Measurements from ENCODE around the gene GPX6. TPM values are rescaled to one million over a fixed set of nuclear protein-coding genes. Genes with fewer than 3 reads are reported as not detected.

GPX6 gene
- total RNA-seq, 1 donor from 2014 or later, result not detected

DNA sequence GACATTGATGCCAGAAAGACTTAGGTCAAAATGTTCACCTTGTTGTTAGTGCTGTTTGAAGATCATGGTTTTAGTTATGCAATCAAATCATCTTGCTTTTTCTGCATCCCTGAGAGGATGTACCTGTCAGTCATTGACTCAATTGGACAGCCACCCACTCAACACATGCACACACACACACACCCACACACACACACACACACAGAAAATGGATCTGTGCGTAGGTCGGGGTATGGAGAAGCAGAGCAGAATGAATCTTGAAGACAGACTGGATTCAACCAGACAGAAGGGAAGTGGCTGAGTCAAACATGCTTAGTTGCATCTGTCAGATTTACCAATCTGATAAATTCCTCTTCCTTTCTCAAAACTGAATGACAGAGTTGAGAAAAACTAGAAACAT is 53.2 kb downstream of the GPX6 start:
- no peaks in the 10 kb centered on the region for H3K27me3 ChIP-seq (ENCODE audit: control insufficient read depth, insufficient read depth, low read length)
- H3K36me3 ChIP-seq (ENCODE audit: control insufficient read depth, insufficient read depth, low read length), result no peaks in the 10 kb centered on the region
- TF ChIP-seq, protein P1, sequence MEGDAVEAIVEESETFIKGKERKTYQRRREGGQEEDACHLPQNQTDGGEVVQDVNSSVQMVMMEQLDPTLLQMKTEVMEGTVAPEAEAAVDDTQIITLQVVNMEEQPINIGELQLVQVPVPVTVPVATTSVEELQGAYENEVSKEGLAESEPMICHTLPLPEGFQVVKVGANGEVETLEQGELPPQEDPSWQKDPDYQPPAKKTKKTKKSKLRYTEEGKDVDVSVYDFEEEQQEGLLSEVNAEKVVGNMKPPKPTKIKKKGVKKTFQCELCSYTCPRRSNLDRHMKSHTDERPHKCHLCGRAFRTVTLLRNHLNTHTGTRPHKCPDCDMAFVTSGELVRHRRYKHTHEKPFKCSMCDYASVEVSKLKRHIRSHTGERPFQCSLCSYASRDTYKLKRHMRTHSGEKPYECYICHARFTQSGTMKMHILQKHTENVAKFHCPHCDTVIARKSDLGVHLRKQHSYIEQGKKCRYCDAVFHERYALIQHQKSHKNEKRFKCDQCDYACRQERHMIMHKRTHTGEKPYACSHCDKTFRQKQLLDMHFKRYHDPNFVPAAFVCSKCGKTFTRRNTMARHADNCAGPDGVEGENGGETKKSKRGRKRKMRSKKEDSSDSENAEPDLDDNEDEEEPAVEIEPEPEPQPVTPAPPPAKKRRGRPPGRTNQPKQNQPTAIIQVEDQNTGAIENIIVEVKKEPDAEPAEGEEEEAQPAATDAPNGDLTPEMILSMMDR (IDR thresholded peaks at IDR 0.05; ENCODE audit: insufficient read depth, low read length, poor library complexity, severe bottlenecking), result no peak
- H3K4me3 ChIP-seq (ENCODE audit: low read depth, low read length), result no peak overlapping the region
- DNase-seq (ENCODE audit: low read depth), result no peak

DNA sequence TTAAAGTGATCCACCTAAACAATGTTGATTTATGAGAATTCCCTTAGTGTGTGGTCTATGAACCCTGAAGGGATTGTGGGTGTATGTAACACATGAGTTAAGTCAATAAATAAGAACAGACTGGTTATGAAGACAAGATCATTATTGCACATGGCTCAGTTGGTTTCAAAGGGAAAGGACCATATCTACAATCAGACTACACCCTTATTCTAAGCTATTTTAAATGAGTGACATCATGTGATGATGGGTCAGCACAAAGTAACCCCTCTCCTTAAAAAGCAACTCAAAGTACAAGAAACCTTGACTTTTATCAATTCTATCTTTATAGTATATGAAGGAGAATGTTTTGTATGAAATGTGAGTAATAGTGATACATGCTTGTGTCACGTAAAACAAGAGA is 57.0 kb downstream of the GPX6 start:
- Histone ChIP-seq H3K4me3 (ENCODE audit: low read depth, low read length) (no peak overlapping the region), H3K27me3 (ENCODE audit: control insufficient read depth, insufficient read depth, low read length) (peaks cover 5% of the 10 kb centered on the region), H3K36me3 (ENCODE audit: control insufficient read depth, insufficient read depth, low read length) (no peaks in the 10 kb centered on the region)
- no peak for DNase-seq (ENCODE audit: low read depth)
- TF ChIP-seq, protein P1 (IDR thresholded peaks at IDR 0.05; ENCODE audit: insufficient read depth, low read length, poor library complexity, severe bottlenecking), result no peak

Other genes starting within 250 kb of the GPX6 start
- gene ZSCAN26, start 248.7 kb downstream of the GPX6 start, total RNA-seq, result 15.8 and 18.6 TPM in 2 replicates
- 4.8 and 6.6 TPM in 2 replicates for gene PGBD1, start 234.2 kb downstream of the GPX6 start, total RNA-seq
- 4.0 and 5.6 TPM in 2 replicates for gene ZSCAN31, start 179.6 kb downstream of the GPX6 start, total RNA-seq
- gene ZKSCAN3, start 165.8 kb downstream of the GPX6 start, total RNA-seq, result 3.6 and 5.5 TPM in 2 replicates
- 6.5 and 6.7 TPM in 2 replicates for gene ZSCAN12, start 116.0 kb downstream of the GPX6 start, total RNA-seq
- 1.6 and 3.1 TPM in 2 replicates for gene ZSCAN23, start 72.3 kb downstream of the GPX6 start, total RNA-seq
- not detected in 2 replicates for gene GPX5, start 10.1 kb upstream of the GPX6 start, total RNA-seq